GM23338 (cell line): ENCODE data around the gene RPRD1A. TPM values are rescaled to one million over a fixed set of nuclear protein-coding genes. Genes with fewer than 3 reads are reported as not detected.

ENCODE experiments used
- ATAC-seq: fragments of 200-7000 bp; cut with Tn5 transposase; 3 replicates; pipeline ENCODE4 v1.9.1; 2020
- DNase-seq: peaks from one replicate; pipeline ENCODE4 v3.0.0-alpha.2; 2015; ENCODE audit warnings: low spot score
- H2AFZ ChIP-seq: fragments of 200-600 bp; sonication (generic); 2 replicates; pipeline ENCODE4 v1.8.0; 2016; ENCODE audit warnings: antibody characterized with exemption, mild to moderate bottlenecking, moderate library complexity
- H3F3A ChIP-seq: fragments of 200-600 bp; sonication (generic); replicated peaks from 2 replicates; pipeline ENCODE4 v1.8.0; 2017; ENCODE audit warnings: antibody characterized with exemption, mixed run types, low read depth
- H3K27ac ChIP-seq: fragments of 200-600 bp; sonication (generic); 2 replicates; pipeline ENCODE4 v1.6.1; 2016; ENCODE audit warnings: low read depth
- H3K27me3 ChIP-seq: fragments of 200-600 bp; sonication (generic); 2 replicates; pipeline ENCODE4 v1.8.0; 2016; ENCODE audit warnings: mild to moderate bottlenecking, mixed run types, moderate library complexity; ENCODE audit not compliant: insufficient read depth
- H3K36me3 ChIP-seq: fragments of 200-600 bp; sonication (generic); 2 replicates; pipeline ENCODE4 v1.8.0; 2016; ENCODE audit warnings: mild to moderate bottlenecking; ENCODE audit not compliant: insufficient read depth
- H3K4me1 ChIP-seq: fragments of 200-600 bp; sonication (generic); 2 replicates; pipeline ENCODE4 v1.8.0; 2016; ENCODE audit warnings: mild to moderate bottlenecking, moderate library complexity; ENCODE audit not compliant: insufficient read depth
- H3K4me2 ChIP-seq: fragments of 200-600 bp; sonication (generic); 2 replicates; pipeline ENCODE4 v1.7.1; 2017; ENCODE audit warnings: mixed run types
- H3K4me3 ChIP-seq: fragments of 200-600 bp; sonication (generic); 2 replicates; pipeline ENCODE4 v1.6.1; 2016; ENCODE audit warnings: mixed run types
- H3K79me2 ChIP-seq: fragments of 200-600 bp; sonication (generic); replicated peaks from 2 replicates; pipeline ENCODE4 v1.8.0; 2017; ENCODE audit warnings: mild to moderate bottlenecking; ENCODE audit not compliant: insufficient read depth
- H3K9me2 ChIP-seq: fragments of 200-600 bp; sonication (generic); 2 replicates; pipeline ENCODE4 v1.8.0; 2017; ENCODE audit not compliant: insufficient read depth
- H4K20me1 ChIP-seq: fragments of 200-600 bp; sonication (generic); replicated peaks from 2 replicates; pipeline ENCODE4 v1.8.0; 2017; ENCODE audit warnings: mild to moderate bottlenecking; ENCODE audit not compliant: insufficient read depth
- H3K27ac Mint-ChIP-seq: 2 replicates; pipeline ENCODE4 v1.8.0; 2020; ENCODE audit warnings: inconsistent platforms, mild to moderate bottlenecking, moderate library complexity, mixed read lengths
- H3K27me3 Mint-ChIP-seq: 3 replicates; pipeline ENCODE4 v1.8.0; 2022; ENCODE audit warnings: low read depth, mild to moderate bottlenecking, moderate library complexity, mixed read lengths, inconsistent platforms; ENCODE audit not compliant: insufficient read depth, poor library complexity
- H3K36me3 Mint-ChIP-seq: 3 replicates; pipeline ENCODE4 v1.8.0; 2021; ENCODE audit warnings: low read depth, mild to moderate bottlenecking, inconsistent platforms, moderate library complexity, mixed read lengths
- H3K4me1 Mint-ChIP-seq: 3 replicates; pipeline ENCODE4 v1.8.0; 2020; ENCODE audit warnings: mild to moderate bottlenecking, inconsistent platforms, mixed read lengths
- H3K4me3 Mint-ChIP-seq: 3 replicates; pipeline ENCODE4 v1.8.0; 2021; ENCODE audit warnings: moderate library complexity, mild to moderate bottlenecking, inconsistent platforms, mixed read lengths
- H3K9me3 Mint-ChIP-seq: 3 replicates; pipeline ENCODE4 v1.8.0; 2020; ENCODE audit warnings: moderate library complexity, mild to moderate bottlenecking, inconsistent platforms, mixed read lengths
- CREB1 ChIP-seq: fragments of 250-450 bp; sonication (Bioruptor Pico); IDR thresholded peaks from 2 replicates; pipeline ENCODE4 v1.5.0; 2020; ENCODE audit warnings: low read depth, mild to moderate bottlenecking, moderate library complexity
- EZH2 ChIP-seq: fragments of 200-600 bp; sonication (generic); IDR thresholded peaks from one replicate; pipeline ENCODE4 v1.8.0; 2017; ENCODE audit warnings: antibody characterized with exemption, mild to moderate bottlenecking, low read depth; ENCODE audit not compliant: unreplicated experiment
- EZH2phosphoT487 ChIP-seq: fragments of 200-600 bp; sonication (generic); IDR thresholded peaks from one replicate; pipeline ENCODE4 v1.8.1; 2018; ENCODE audit warnings: antibody characterized with exemption; ENCODE audit not compliant: unreplicated experiment
- JUNB ChIP-seq: IDR thresholded peaks from one replicate; pipeline ENCODE4 v1.6.1; 2016; ENCODE audit warnings: antibody characterized with exemption; ENCODE audit not compliant: unreplicated experiment
- NANOG ChIP-seq: IDR thresholded peaks from 2 replicates; pipeline ENCODE4 v1.6.1; 2016; ENCODE audit warnings: antibody characterized with exemption, borderline replicate concordance
- STAT1 ChIP-seq: IDR thresholded peaks from one replicate; pipeline ENCODE4 v1.6.1; 2016; ENCODE audit warnings: antibody characterized with exemption; ENCODE audit not compliant: unreplicated experiment
- ZNF114 ChIP-seq: fragments of 250-450 bp; sonication (Bioruptor Pico); IDR thresholded peaks from 2 replicates; pipeline ENCODE4 v1.5.0; 2020; ENCODE audit warnings: mild to moderate bottlenecking, moderate library complexity
- ZNF331 ChIP-seq: fragments of 250-450 bp; sonication (Bioruptor Pico); IDR thresholded peaks from 2 replicates; pipeline ENCODE4 v1.5.0; 2020; ENCODE audit warnings: low read depth, mild to moderate bottlenecking, moderate library complexity
- polyA plus RNA-seq: library from polyadenylated mRNA; unstranded; fragments of >200 nt; fragmentation: Nextera tagmentation; extraction: Ambion mirVana; gene quantifications from 2 replicates; pipeline ENCODE4 v1.2.1, GENCODE V29; 2016
- total RNA-seq: library from RNA; depleted of rRNA; stranded (reverse); fragments of >200 nt; shearing (Covaris generic); gene quantifications from 2 replicates; pipeline ENCODE4 v1.2.3, GENCODE V29; 2014
- TF ChIP-seq, protein P1 (sequence below): IDR thresholded peaks from one replicate; pipeline ENCODE4 v1.6.1; 2018; ENCODE audit warnings: antibody characterized with exemption; ENCODE audit not compliant: unreplicated experiment
- TF ChIP-seq, protein P2 (sequence below), 2 experiments: fragments of 200-600 bp in 1 of 2; sonication (generic) in 1 of 2; conservative IDR thresholded peaks; 2 replicates each; pipeline versions ENCODE4 v1.5.1 to v1.6.1; 2016 to 2017; ENCODE audit warnings: antibody characterized with exemption in 2 of 2, low read depth in 2 of 2, mild to moderate bottlenecking in 2 of 2, moderate library complexity in 1 of 2
- TF ChIP-seq, protein P3 (sequence below): IDR thresholded peaks from 2 replicates; pipeline ENCODE4 v1.6.1; 2016; ENCODE audit warnings: antibody characterized with exemption

Gene RPRD1A
- total and polyA plus RNA-seq, 2 experiments from 2014 or later: 67.9 to 157 TPM

DNA sequence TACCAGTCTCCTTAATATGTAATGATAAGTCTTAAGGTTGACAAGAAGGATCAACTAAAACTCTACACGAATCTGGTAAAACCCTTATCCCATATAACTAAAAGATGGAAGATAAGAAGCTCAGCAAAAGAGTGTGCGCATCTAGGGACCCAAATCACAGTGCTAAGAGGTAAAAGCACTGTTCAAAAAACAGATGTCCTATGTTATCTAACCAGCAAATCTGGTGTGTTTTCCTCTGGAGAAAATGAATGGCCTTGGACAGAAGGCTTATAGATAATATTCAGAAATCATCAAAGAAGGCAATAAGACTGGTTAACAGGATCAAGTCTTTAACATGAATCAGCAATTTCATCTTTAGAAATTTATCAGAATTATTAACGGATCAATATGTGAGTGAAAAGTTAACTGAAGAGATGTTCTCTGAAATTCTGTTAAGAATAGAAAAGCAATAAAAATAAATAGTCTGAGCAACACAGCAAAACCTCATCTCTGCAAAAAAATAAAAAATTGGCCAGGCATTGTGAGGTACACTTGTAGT lies 47.1 kb downstream of the RPRD1A start:
- no peak overlapping the region; the same call in 1 of the 2 replicates for H3K27ac Mint-ChIP-seq
- H3K36me3 ChIP-seq: peaks cover 7% of the 10 kb centered on the region
- peaks cover 16% of the 10 kb centered on the region for H3K36me3 Mint-ChIP-seq
- no peak for ATAC-seq
- no peak for DNase-seq
- H3K79me2 ChIP-seq: no peaks in the 10 kb centered on the region
- no peak overlapping the region for H3K4me3 Mint-ChIP-seq
- H3K4me1 Mint-ChIP-seq: peaks cover 4% of the 10 kb centered on the region; the same call in 2 of the 3 replicates
- H2AFZ ChIP-seq: no peak overlapping the region
- no peaks in the 10 kb centered on the region for H3K9me2 ChIP-seq
- H3K27ac ChIP-seq: no peak overlapping the region
- no peaks in the 10 kb centered on the region for H3F3A ChIP-seq
- no peaks in the 10 kb centered on the region for H3K27me3 Mint-ChIP-seq
- no peak overlapping the region for H3K4me3 ChIP-seq
- H4K20me1 ChIP-seq: no peaks in the 10 kb centered on the region
- TF ChIP-seq ZNF331 (CRISPR knock-in tag) (no peak), ZNF114 (CRISPR knock-in tag) (no peak), EZH2phosphoT487 (no peak), NANOG (no peak), STAT1 (no peak), CREB1 (no peak), JUNB (no peak), EZH2 (no peak)
- TF ChIP-seq, protein P1, sequence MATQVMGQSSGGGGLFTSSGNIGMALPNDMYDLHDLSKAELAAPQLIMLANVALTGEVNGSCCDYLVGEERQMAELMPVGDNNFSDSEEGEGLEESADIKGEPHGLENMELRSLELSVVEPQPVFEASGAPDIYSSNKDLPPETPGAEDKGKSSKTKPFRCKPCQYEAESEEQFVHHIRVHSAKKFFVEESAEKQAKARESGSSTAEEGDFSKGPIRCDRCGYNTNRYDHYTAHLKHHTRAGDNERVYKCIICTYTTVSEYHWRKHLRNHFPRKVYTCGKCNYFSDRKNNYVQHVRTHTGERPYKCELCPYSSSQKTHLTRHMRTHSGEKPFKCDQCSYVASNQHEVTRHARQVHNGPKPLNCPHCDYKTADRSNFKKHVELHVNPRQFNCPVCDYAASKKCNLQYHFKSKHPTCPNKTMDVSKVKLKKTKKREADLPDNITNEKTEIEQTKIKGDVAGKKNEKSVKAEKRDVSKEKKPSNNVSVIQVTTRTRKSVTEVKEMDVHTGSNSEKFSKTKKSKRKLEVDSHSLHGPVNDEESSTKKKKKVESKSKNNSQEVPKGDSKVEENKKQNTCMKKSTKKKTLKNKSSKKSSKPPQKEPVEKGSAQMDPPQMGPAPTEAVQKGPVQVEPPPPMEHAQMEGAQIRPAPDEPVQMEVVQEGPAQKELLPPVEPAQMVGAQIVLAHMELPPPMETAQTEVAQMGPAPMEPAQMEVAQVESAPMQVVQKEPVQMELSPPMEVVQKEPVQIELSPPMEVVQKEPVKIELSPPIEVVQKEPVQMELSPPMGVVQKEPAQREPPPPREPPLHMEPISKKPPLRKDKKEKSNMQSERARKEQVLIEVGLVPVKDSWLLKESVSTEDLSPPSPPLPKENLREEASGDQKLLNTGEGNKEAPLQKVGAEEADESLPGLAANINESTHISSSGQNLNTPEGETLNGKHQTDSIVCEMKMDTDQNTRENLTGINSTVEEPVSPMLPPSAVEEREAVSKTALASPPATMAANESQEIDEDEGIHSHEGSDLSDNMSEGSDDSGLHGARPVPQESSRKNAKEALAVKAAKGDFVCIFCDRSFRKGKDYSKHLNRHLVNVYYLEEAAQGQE: no peak
- TF ChIP-seq, protein P2, sequence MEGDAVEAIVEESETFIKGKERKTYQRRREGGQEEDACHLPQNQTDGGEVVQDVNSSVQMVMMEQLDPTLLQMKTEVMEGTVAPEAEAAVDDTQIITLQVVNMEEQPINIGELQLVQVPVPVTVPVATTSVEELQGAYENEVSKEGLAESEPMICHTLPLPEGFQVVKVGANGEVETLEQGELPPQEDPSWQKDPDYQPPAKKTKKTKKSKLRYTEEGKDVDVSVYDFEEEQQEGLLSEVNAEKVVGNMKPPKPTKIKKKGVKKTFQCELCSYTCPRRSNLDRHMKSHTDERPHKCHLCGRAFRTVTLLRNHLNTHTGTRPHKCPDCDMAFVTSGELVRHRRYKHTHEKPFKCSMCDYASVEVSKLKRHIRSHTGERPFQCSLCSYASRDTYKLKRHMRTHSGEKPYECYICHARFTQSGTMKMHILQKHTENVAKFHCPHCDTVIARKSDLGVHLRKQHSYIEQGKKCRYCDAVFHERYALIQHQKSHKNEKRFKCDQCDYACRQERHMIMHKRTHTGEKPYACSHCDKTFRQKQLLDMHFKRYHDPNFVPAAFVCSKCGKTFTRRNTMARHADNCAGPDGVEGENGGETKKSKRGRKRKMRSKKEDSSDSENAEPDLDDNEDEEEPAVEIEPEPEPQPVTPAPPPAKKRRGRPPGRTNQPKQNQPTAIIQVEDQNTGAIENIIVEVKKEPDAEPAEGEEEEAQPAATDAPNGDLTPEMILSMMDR (conservative IDR thresholded peaks at IDR 0.05; ENCODE audit: low read depth in 2 of 2): no peak
- TF ChIP-seq, protein P3, sequence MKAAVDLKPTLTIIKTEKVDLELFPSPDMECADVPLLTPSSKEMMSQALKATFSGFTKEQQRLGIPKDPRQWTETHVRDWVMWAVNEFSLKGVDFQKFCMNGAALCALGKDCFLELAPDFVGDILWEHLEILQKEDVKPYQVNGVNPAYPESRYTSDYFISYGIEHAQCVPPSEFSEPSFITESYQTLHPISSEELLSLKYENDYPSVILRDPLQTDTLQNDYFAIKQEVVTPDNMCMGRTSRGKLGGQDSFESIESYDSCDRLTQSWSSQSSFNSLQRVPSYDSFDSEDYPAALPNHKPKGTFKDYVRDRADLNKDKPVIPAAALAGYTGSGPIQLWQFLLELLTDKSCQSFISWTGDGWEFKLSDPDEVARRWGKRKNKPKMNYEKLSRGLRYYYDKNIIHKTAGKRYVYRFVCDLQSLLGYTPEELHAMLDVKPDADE: no peak
- no peaks in the 10 kb centered on the region; the same call in 2 of the 3 replicates for H3K9me3 Mint-ChIP-seq
- H3K27me3 ChIP-seq: no peaks in the 10 kb centered on the region
- no peaks in the 10 kb centered on the region for H3K4me1 ChIP-seq
- H3K4me2 ChIP-seq: no peak overlapping the region
